ENCODE results near the gene BRAP. TPM values are rescaled to one million over a fixed set of nuclear protein-coding genes. Genes with fewer than 3 reads are reported as not detected.
A peak's percentile ranks its signal among the peaks of the same experiment; 100 is the strongest.
"Not testable (repeated sequence)": the region's sequence is repeated elsewhere in the genome, so short reads cannot be mapped to it uniquely, and the experiment has no call there.

The BRAP gene
- total RNA-seq, 3 donors from 2014 or later (not counting 1 experiment from before 2014, with no cell fraction given) = 24.6 to 28.8 (median 27.8) TPM

- Mint-ChIP-seq H3K4me3 (no peak overlapping the region), H3K36me3 (no peaks in the 10 kb centered on the region), H3K27me3 (ENCODE audit: low read depth in 2 of 2) (no peaks in the 10 kb centered on the region), H3K27ac (no peak overlapping the region), H3K9me3 (no peaks in the 10 kb centered on the region), H3K4me1 (no peaks in the 10 kb centered on the region)
- H3K9me3 ChIP-seq (ENCODE audit: control insufficient read depth, insufficient read depth, low read length) = no peaks in the 10 kb centered on the region
- H3K4me3 ChIP-seq (ENCODE audit: low read length) = no peak overlapping the region
- WGBS (ENCODE audit: insufficient coverage) = 88% methylated on average over 6 of the region's 7 CpGs
- no peaks in the 10 kb centered on the region for H3K36me3 ChIP-seq (ENCODE audit: control insufficient read depth, insufficient read depth, low read length)
- TF ChIP-seq CTCF (IDR thresholded peaks at IDR 0.05) = no peak
- DNase-seq (no peak), ATAC-seq (no peak)
- H3K4me1 ChIP-seq (ENCODE audit: control insufficient read depth, insufficient read depth, low read length) = no peaks in the 10 kb centered on the region
- H3K27ac ChIP-seq (ENCODE audit: low read length) = no peak overlapping the region
- H3K27me3 ChIP-seq (ENCODE audit: control insufficient read depth, insufficient read depth, low read length) = no peaks in the 10 kb centered on the region
- intact Hi-C loops (cut with micrococcal nuclease) = no loop called here
Measured at GRCh38 chr12:111605911-111606766, 79.6 kb downstream of the BRAP start.

GRCh38 chr12:111602857-111603256 lies 82.9 kb downstream of the BRAP start:
- intact Hi-C loops (cut with micrococcal nuclease); H3K9me3 Mint-ChIP-seq: not testable (repeated sequence)
- WGBS (ENCODE audit: insufficient coverage) = 97% methylated on average over 10 of the region's 11 CpGs

GRCh38 chr12:111602348-111602747 lies 83.4 kb downstream of the BRAP start:
- Histone ChIP-seq H3K36me3 (ENCODE audit: control insufficient read depth, insufficient read depth, low read length) (no peaks in the 10 kb centered on the region), H3K9me3 (ENCODE audit: control insufficient read depth, insufficient read depth, low read length) (no peaks in the 10 kb centered on the region), H3K27ac (ENCODE audit: low read length) (no peak overlapping the region), H3K4me3 (ENCODE audit: low read length) (no peak overlapping the region), H3K4me1 (ENCODE audit: control insufficient read depth, insufficient read depth, low read length) (peaks cover 17% of the 10 kb centered on the region), H3K27me3 (ENCODE audit: control insufficient read depth, insufficient read depth, low read length) (no peaks in the 10 kb centered on the region)
- peak overlapping the region; percentile 42 for H3K4me3 Mint-ChIP-seq
- WGBS (ENCODE audit: insufficient coverage) = 94% methylated on average over 2 of the region's 2 CpGs
- H3K27me3 Mint-ChIP-seq (ENCODE audit: low read depth in 2 of 2) = no peaks in the 10 kb centered on the region
- DNase-seq = no peak
- H3K36me3 Mint-ChIP-seq = no peaks in the 10 kb centered on the region
- TF ChIP-seq CTCF (IDR thresholded peaks at IDR 0.05) = no peak
- intact Hi-C loops (cut with micrococcal nuclease) = no loop called here
- H3K9me3 Mint-ChIP-seq = no peaks in the 10 kb centered on the region
- peaks cover 13 to 15% of the 10 kb centered on the region in 2 donors for H3K4me1 Mint-ChIP-seq
- no peak for ATAC-seq
- H3K27ac Mint-ChIP-seq = no peak overlapping the region

More at GRCh38 chr12:111602857-111603256, 82.9 kb downstream of the BRAP start:
- H3K27me3 ChIP-seq (ENCODE audit: control insufficient read depth, insufficient read depth, low read length); H3K4me3 Mint-ChIP-seq; H3K36me3 Mint-ChIP-seq; H3K27me3 Mint-ChIP-seq (ENCODE audit: low read depth in 2 of 2); H3K9me3 ChIP-seq (ENCODE audit: control insufficient read depth, insufficient read depth, low read length); H3K4me3 ChIP-seq (ENCODE audit: low read length); H3K36me3 ChIP-seq (ENCODE audit: control insufficient read depth, insufficient read depth, low read length); DNase-seq; H3K4me1 Mint-ChIP-seq; ATAC-seq; H3K27ac Mint-ChIP-seq; H3K27ac ChIP-seq (ENCODE audit: low read length): not testable (repeated sequence)
- peaks cover 11% of the 10 kb centered on the region for H3K4me1 ChIP-seq (ENCODE audit: control insufficient read depth, insufficient read depth, low read length)

GRCh38 chr12:111600986-111601385 lies 84.8 kb downstream of the BRAP start:
- H3K4me3 ChIP-seq (ENCODE audit: low read length); H3K27ac Mint-ChIP-seq; H3K27ac ChIP-seq (ENCODE audit: low read length); intact Hi-C loops (cut with micrococcal nuclease); H3K9me3 Mint-ChIP-seq; DNase-seq; H3K36me3 Mint-ChIP-seq; H3K9me3 ChIP-seq (ENCODE audit: control insufficient read depth, insufficient read depth, low read length); H3K27me3 ChIP-seq (ENCODE audit: control insufficient read depth, insufficient read depth, low read length); H3K36me3 ChIP-seq (ENCODE audit: control insufficient read depth, insufficient read depth, low read length); H3K4me3 Mint-ChIP-seq; H3K27me3 Mint-ChIP-seq (ENCODE audit: low read depth in 2 of 2); ATAC-seq: not testable (repeated sequence)
- H3K4me1 ChIP-seq (ENCODE audit: control insufficient read depth, insufficient read depth, low read length) = peaks cover 20% of the 10 kb centered on the region
- peaks cover 19 to 21% of the 10 kb centered on the region in 2 donors for H3K4me1 Mint-ChIP-seq
- 95% methylated on average over 12 of the region's 12 CpGs for WGBS (ENCODE audit: insufficient coverage)

All from natural killer cell (primary cell).